ENCODE results near the gene CCL21.
A peak's percentile ranks its signal among the peaks of the same experiment; 100 is the strongest.

CCL21 gene

DNA sequence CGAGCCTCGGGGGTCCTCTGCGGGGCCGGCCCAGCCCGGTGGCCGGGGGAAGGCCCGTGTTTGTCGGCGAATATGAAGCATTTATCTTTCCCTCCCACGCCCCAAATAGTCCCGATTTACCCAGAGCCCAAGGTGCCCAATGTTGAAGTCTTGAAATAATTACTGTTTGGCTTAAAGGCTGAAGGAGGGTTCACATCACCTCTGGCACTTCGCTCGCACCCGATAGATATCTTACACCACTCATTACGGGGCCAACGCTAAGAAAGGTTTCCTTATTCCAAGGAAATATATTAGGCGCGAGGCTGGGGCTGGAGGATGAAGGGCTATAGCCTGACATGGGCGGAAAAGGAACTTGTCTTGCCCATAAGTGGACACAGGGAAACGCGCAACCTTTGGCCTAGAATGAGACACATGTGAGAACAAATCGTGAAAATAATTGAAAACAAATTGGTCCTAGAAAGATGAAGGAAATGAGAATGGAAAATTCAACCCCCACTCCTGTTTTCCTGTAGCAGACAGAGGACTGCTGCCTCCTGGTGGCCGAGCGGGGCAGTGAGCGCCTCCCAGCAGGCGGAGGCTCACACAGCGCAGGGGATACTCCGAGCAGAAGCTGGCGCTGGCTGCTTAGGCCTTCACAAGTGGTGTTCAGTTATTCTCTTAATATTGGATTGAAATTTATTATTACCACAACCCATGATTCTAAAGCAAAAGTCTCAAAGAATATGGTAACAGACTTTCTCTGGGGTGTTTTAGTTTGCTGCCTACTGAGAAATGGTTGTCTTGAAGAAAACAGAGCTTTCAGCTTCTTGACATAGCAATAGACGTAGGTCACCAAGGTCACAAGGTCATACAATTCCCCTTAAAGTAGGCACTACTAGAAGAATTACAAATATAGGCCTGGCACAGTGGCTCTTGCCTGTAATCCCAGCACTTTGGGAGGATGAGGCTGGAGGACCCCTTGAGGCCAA, 7.9 kb downstream of the CCL21 start:
- Histone ChIP-seq H3K9me3 (ENCODE audit: insufficient read depth, low read depth, low read length) (no peaks in the 10 kb centered on the region), H3K4me1 (ENCODE audit: insufficient read depth, low read length) (no peaks in the 10 kb centered on the region; the same call in 1 of the 2 replicates), H3K9ac (ENCODE audit: low read depth, low read length) (no peak overlapping the region), H3K27me3 (ENCODE audit: insufficient read depth, low read length) (peaks cover 39% of the 10 kb centered on the region), H3K4me3 (ENCODE audit: low read length) (peak overlapping the region; percentile 59), H3K36me3 (ENCODE audit: insufficient read depth, low read depth, low read length) (no peaks in the 10 kb centered on the region), H3K27ac (ENCODE audit: low read length) (no peak overlapping the region)

GRCh38 chr9:34701023-34701768, 8.7 kb downstream of the CCL21 start:
- Histone ChIP-seq H3K9me3 (ENCODE audit: insufficient read depth, low read depth, low read length) (no peaks in the 10 kb centered on the region), H3K9ac (ENCODE audit: low read depth, low read length) (no peak overlapping the region), H3K4me3 (ENCODE audit: low read length) (peak overlapping the region; percentile 59), H3K36me3 (ENCODE audit: insufficient read depth, low read depth, low read length) (no peaks in the 10 kb centered on the region), H3K27me3 (ENCODE audit: insufficient read depth, low read length) (peaks cover 39% of the 10 kb centered on the region), H3K27ac (ENCODE audit: low read length) (no peak overlapping the region), H3K4me1 (ENCODE audit: insufficient read depth, low read length) (no peaks in the 10 kb centered on the region; the same call in 1 of the 2 replicates)

DNA sequence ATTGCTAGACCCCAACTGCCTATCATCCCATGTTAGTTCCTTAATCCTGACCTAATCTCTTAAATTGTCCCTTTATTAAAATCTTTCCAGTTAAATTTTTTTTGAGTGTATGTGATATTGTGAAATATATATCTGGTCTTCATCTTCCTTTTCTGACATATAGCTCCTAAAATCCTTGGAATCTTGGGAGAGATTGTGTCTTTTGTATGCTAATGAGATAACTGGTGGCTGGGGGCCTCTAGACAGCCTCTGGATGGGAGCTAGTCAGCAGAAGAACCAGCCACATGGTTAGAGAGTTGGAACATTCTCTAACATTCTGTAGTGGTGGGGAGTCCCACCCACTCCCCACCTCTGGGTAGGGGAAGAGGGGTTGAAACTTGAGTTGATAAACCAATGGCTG, 15.1 kb downstream of the CCL21 start:
- H3K4me3 ChIP-seq (ENCODE audit: low read length), result no peak overlapping the region
- peaks cover 13% of the 10 kb centered on the region for H3K27me3 ChIP-seq (ENCODE audit: insufficient read depth, low read length)
- H3K4me1 ChIP-seq (ENCODE audit: insufficient read depth, low read length), result no peaks in the 10 kb centered on the region
- no peak overlapping the region for H3K27ac ChIP-seq (ENCODE audit: low read length)
- no peaks in the 10 kb centered on the region for H3K9me3 ChIP-seq (ENCODE audit: insufficient read depth, low read depth, low read length)
- H3K36me3 ChIP-seq (ENCODE audit: insufficient read depth, low read depth, low read length), result no peaks in the 10 kb centered on the region
- H3K9ac ChIP-seq (ENCODE audit: low read depth, low read length), result no peak overlapping the region

DNA sequence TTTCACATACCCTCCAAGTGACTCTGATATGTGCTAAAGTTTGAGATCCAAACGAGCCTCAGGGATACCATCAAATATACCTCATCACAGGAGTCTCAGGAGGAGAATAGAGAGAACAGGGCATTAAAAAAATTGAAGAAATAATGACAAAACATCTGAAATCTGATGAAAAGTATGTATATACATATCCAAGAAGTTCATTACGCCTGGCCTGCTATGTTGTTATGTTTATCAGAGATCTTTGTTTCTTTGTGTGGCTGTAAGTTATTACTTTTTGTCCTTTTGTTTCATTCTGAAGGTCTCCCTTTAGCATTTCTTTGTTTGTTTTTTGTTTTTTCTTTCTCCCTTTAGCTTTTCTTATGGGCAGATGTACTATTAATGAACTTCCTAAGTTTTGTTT, 16.4 kb downstream of the CCL21 start:
- no peaks in the 10 kb centered on the region for H3K36me3 ChIP-seq (ENCODE audit: insufficient read depth, low read depth, low read length)
- H3K27ac ChIP-seq (ENCODE audit: low read length), result no peak overlapping the region
- H3K9me3 ChIP-seq (ENCODE audit: insufficient read depth, low read depth, low read length), result no peaks in the 10 kb centered on the region
- no peaks in the 10 kb centered on the region for H3K4me1 ChIP-seq (ENCODE audit: insufficient read depth, low read length)
- no peak overlapping the region for H3K9ac ChIP-seq (ENCODE audit: low read depth, low read length)
- peaks cover under 1% of the 10 kb centered on the region; the same call in 1 of the 2 replicates for H3K27me3 ChIP-seq (ENCODE audit: insufficient read depth, low read length)
- no peak overlapping the region for H3K4me3 ChIP-seq (ENCODE audit: low read length)

GRCh38 chr9:34691936-34692315, 18.0 kb downstream of the CCL21 start:
- H3K9me3 ChIP-seq (ENCODE audit: insufficient read depth, low read depth, low read length), result no peaks in the 10 kb centered on the region
- no peak overlapping the region for H3K27ac ChIP-seq (ENCODE audit: low read length)
- no peaks in the 10 kb centered on the region for H3K4me1 ChIP-seq (ENCODE audit: insufficient read depth, low read length)
- H3K4me3 ChIP-seq (ENCODE audit: low read length), result no peak overlapping the region
- no peaks in the 10 kb centered on the region for H3K36me3 ChIP-seq (ENCODE audit: insufficient read depth, low read depth, low read length)
- no peak overlapping the region for H3K9ac ChIP-seq (ENCODE audit: low read depth, low read length)
- H3K27me3 ChIP-seq (ENCODE audit: insufficient read depth, low read length), result no peaks in the 10 kb centered on the region

GRCh38 chr9:34690983-34691935, 18.7 kb downstream of the CCL21 start, which contains the start of gene CCL19:
Gene CCL19 (minus strand): TSS chr9:34691276. CDS start chr9:34691139, 137 bp downstream.
- H3K9ac ChIP-seq (ENCODE audit: low read depth, low read length), result no peak within 1 kb of the TSS
- no peak within 1 kb of the TSS for H3K4me3 ChIP-seq (ENCODE audit: low read length)
- H3K9me3 ChIP-seq (ENCODE audit: insufficient read depth, low read depth, low read length), result no peaks in the 10 kb centered on the region
- H3K27ac ChIP-seq (ENCODE audit: low read length), result no peak within 1 kb of the TSS
- H3K27me3 ChIP-seq (ENCODE audit: insufficient read depth, low read length), result no peaks in the 10 kb centered on the region
- no peaks in the 10 kb centered on the region for H3K4me1 ChIP-seq (ENCODE audit: insufficient read depth, low read length)
- no peaks in the 10 kb centered on the region for H3K36me3 ChIP-seq (ENCODE audit: insufficient read depth, low read depth, low read length)

DNA sequence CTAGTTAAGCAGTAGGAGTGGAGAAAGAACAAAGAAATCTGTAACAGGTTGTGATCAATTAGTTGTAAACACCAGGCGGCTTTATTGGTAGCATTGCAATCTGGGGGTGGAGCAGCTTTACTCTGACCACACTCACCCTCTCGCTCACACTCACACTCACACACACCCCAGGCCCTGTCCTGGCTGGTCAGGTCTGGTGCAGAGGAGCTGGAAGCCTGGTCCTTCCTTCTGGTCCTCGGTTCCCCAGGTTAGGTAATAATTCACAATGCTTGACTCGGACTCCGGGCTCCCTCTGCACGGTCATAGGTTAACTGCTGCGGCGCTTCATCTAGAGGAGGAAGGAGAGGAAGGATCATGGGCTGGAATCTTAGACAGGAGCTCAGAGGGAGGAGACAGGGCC, 20.4 kb downstream of the CCL21 start:
- H3K27me3 ChIP-seq (ENCODE audit: insufficient read depth, low read length), result no peaks in the 10 kb centered on the region
- no peak overlapping the region for H3K27ac ChIP-seq (ENCODE audit: low read length)
- no peak overlapping the region for H3K4me3 ChIP-seq (ENCODE audit: low read length)

DNA sequence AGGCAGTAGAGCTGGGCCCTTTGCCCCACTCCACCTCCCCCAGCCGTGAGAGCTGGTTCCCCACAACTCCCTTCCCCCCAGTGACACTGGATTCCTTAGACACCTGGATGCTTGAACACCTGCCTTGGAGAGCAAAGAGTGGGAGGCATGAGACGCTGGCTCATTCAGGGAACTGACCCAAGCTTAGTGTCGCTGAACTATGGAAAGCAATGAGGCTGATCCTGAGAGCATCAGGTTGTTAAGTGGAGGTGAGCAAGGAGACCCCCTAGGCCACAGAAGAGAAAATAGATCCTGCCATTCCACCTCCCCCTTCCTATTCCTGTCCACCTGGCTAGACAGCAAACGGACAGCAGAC, 20.8 kb downstream of the CCL21 start:
- no peak overlapping the region for H3K4me3 ChIP-seq (ENCODE audit: low read length)
- no peaks in the 10 kb centered on the region for H3K4me1 ChIP-seq (ENCODE audit: insufficient read depth, low read length)
- H3K9ac ChIP-seq (ENCODE audit: low read depth, low read length), result no peak overlapping the region
- no peaks in the 10 kb centered on the region for H3K9me3 ChIP-seq (ENCODE audit: insufficient read depth, low read depth, low read length)
- no peaks in the 10 kb centered on the region for H3K36me3 ChIP-seq (ENCODE audit: insufficient read depth, low read depth, low read length)
- H3K27me3 ChIP-seq (ENCODE audit: insufficient read depth, low read length), result no peaks in the 10 kb centered on the region
- no peak overlapping the region for H3K27ac ChIP-seq (ENCODE audit: low read length)

More for the DNA sequence above, 20.4 kb downstream of the CCL21 start:
- Histone ChIP-seq H3K4me1 (ENCODE audit: insufficient read depth, low read length) (no peaks in the 10 kb centered on the region), H3K9ac (ENCODE audit: low read depth, low read length) (no peak overlapping the region), H3K9me3 (ENCODE audit: insufficient read depth, low read depth, low read length) (no peaks in the 10 kb centered on the region), H3K36me3 (ENCODE audit: insufficient read depth, low read depth, low read length) (no peaks in the 10 kb centered on the region)

DNA sequence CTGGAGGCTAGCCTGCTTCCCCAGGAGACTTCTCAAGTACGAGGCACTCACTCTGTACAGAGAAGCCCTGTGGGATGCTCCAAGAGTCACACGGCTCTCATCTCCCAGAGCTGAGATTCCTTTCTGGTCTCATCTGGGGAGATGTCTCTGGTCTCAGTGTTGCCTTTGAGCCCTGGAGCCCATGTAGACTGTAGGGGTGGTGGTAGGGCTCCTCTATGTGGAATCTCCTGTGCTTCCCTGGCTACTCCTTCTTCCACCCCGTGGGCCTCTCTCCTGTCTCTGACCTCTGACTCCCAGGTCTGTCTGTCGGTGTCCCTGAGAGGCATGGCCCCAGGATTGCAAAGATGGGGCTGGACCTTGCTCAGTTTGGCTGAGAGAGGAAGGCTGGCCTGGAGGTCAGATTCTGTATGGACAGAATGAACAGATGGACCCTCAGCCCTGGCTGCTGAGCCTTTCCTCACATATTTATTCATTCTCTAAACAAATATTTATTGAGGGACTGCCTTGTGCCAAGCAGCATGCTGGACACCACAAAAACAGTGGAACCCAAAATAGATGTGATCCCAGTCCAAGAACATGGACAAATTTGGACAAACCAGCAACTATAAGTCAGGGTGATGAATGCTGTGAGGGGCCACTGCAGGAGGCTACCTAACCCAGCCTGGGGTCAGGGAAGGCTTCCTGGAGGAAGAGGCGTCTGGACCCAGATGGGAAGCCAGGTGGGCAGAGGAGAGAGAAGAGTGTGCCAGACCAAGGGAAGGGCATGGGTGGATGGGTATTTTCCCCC, 21.4 kb downstream of the CCL21 start:
- Histone ChIP-seq H3K9me3 (ENCODE audit: insufficient read depth, low read depth, low read length) (no peaks in the 10 kb centered on the region), H3K4me3 (ENCODE audit: low read length) (no peak overlapping the region), H3K9ac (ENCODE audit: low read depth, low read length) (no peak overlapping the region), H3K36me3 (ENCODE audit: insufficient read depth, low read depth, low read length) (no peaks in the 10 kb centered on the region), H3K27ac (ENCODE audit: low read length) (no peak overlapping the region), H3K27me3 (ENCODE audit: insufficient read depth, low read length) (no peaks in the 10 kb centered on the region), H3K4me1 (ENCODE audit: insufficient read depth, low read length) (no peaks in the 10 kb centered on the region)

DNA sequence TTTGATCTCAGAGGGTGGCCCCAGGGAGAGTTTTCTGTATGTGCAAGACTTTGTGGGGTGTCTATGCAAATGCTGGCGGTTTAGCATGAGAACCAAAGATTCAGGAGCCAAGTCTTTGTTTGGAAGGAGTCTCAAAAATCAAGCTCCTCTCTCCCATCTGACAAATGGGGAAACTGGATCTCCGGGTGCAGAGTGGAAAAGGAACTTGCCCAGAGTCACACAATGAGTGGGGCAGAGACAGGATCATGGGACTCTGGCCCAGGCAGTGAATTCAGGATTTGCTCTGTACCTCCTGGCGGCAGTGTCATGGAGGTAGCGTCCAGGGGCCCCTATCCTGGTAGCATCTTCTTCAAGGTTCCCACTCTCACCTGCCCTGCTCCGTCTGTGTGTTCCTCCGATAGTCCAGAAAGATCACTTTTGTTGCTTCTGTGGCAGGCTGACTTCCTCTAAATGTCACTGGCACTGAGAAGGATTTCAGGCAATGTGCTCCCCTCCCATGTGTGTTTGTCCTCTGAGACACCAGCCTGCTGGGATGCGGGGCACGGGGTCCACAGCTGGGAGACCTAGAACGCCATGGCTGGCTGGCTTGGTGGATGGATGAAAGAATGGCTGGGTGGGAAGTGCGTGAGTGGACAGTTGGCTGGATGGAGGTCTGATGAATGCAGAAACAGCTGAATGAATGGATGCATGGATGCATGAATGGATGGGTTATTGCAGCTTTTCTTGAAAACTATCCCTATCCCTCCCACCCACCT, 22.5 kb downstream of the CCL21 start:
- H3K4me1 ChIP-seq (ENCODE audit: insufficient read depth, low read length), result no peaks in the 10 kb centered on the region
- H3K9ac ChIP-seq (ENCODE audit: low read depth, low read length), result no peak overlapping the region
- H3K27ac ChIP-seq (ENCODE audit: low read length), result no peak overlapping the region
- no peaks in the 10 kb centered on the region for H3K27me3 ChIP-seq (ENCODE audit: insufficient read depth, low read length)
- no peak overlapping the region for H3K4me3 ChIP-seq (ENCODE audit: low read length)
- H3K36me3 ChIP-seq (ENCODE audit: insufficient read depth, low read depth, low read length), result no peaks in the 10 kb centered on the region
- no peaks in the 10 kb centered on the region for H3K9me3 ChIP-seq (ENCODE audit: insufficient read depth, low read depth, low read length)

Measured in iPS-20b (cell line).